GM23338 (cell line): ENCODE results near the gene RANBP1. TPM values are rescaled to one million over a fixed set of nuclear protein-coding genes. Genes with fewer than 3 reads are reported as not detected.

ENCODE experiments used
- ATAC-seq: fragments of 200-7000 bp; cut with Tn5 transposase; 3 replicates; pipeline ENCODE4 v1.9.1; 2020
- DNase-seq: peaks from one replicate; pipeline ENCODE4 v3.0.0-alpha.2; 2015; ENCODE audit warnings: low spot score
- H2AFZ ChIP-seq: fragments of 200-600 bp; sonication (generic); 2 replicates; pipeline ENCODE4 v1.8.0; 2016; ENCODE audit warnings: antibody characterized with exemption, mild to moderate bottlenecking, moderate library complexity
- H3F3A ChIP-seq: fragments of 200-600 bp; sonication (generic); replicated peaks from 2 replicates; pipeline ENCODE4 v1.8.0; 2017; ENCODE audit warnings: antibody characterized with exemption, mixed run types, low read depth
- H3K27ac ChIP-seq: fragments of 200-600 bp; sonication (generic); 2 replicates; pipeline ENCODE4 v1.6.1; 2016; ENCODE audit warnings: low read depth
- H3K27me3 ChIP-seq: fragments of 200-600 bp; sonication (generic); 2 replicates; pipeline ENCODE4 v1.8.0; 2016; ENCODE audit warnings: mild to moderate bottlenecking, mixed run types, moderate library complexity; ENCODE audit not compliant: insufficient read depth
- H3K36me3 ChIP-seq: fragments of 200-600 bp; sonication (generic); 2 replicates; pipeline ENCODE4 v1.8.0; 2016; ENCODE audit warnings: mild to moderate bottlenecking; ENCODE audit not compliant: insufficient read depth
- H3K4me1 ChIP-seq: fragments of 200-600 bp; sonication (generic); 2 replicates; pipeline ENCODE4 v1.8.0; 2016; ENCODE audit warnings: mild to moderate bottlenecking, moderate library complexity; ENCODE audit not compliant: insufficient read depth
- H3K4me2 ChIP-seq: fragments of 200-600 bp; sonication (generic); 2 replicates; pipeline ENCODE4 v1.7.1; 2017; ENCODE audit warnings: mixed run types
- H3K4me3 ChIP-seq: fragments of 200-600 bp; sonication (generic); 2 replicates; pipeline ENCODE4 v1.6.1; 2016; ENCODE audit warnings: mixed run types
- H3K79me2 ChIP-seq: fragments of 200-600 bp; sonication (generic); replicated peaks from 2 replicates; pipeline ENCODE4 v1.8.0; 2017; ENCODE audit warnings: mild to moderate bottlenecking; ENCODE audit not compliant: insufficient read depth
- H3K9me2 ChIP-seq: fragments of 200-600 bp; sonication (generic); 2 replicates; pipeline ENCODE4 v1.8.0; 2017; ENCODE audit not compliant: insufficient read depth
- H4K20me1 ChIP-seq: fragments of 200-600 bp; sonication (generic); replicated peaks from 2 replicates; pipeline ENCODE4 v1.8.0; 2017; ENCODE audit warnings: mild to moderate bottlenecking; ENCODE audit not compliant: insufficient read depth
- H3K27ac Mint-ChIP-seq: 2 replicates; pipeline ENCODE4 v1.8.0; 2020; ENCODE audit warnings: inconsistent platforms, mild to moderate bottlenecking, moderate library complexity, mixed read lengths
- H3K27me3 Mint-ChIP-seq: 3 replicates; pipeline ENCODE4 v1.8.0; 2022; ENCODE audit warnings: low read depth, mild to moderate bottlenecking, moderate library complexity, mixed read lengths, inconsistent platforms; ENCODE audit not compliant: insufficient read depth, poor library complexity
- H3K36me3 Mint-ChIP-seq: 3 replicates; pipeline ENCODE4 v1.8.0; 2021; ENCODE audit warnings: low read depth, mild to moderate bottlenecking, inconsistent platforms, moderate library complexity, mixed read lengths
- H3K4me1 Mint-ChIP-seq: 3 replicates; pipeline ENCODE4 v1.8.0; 2020; ENCODE audit warnings: mild to moderate bottlenecking, inconsistent platforms, mixed read lengths
- H3K4me3 Mint-ChIP-seq: 3 replicates; pipeline ENCODE4 v1.8.0; 2021; ENCODE audit warnings: moderate library complexity, mild to moderate bottlenecking, inconsistent platforms, mixed read lengths
- H3K9me3 Mint-ChIP-seq: 3 replicates; pipeline ENCODE4 v1.8.0; 2020; ENCODE audit warnings: moderate library complexity, mild to moderate bottlenecking, inconsistent platforms, mixed read lengths
- CREB1 ChIP-seq: fragments of 250-450 bp; sonication (Bioruptor Pico); IDR thresholded peaks from 2 replicates; pipeline ENCODE4 v1.5.0; 2020; ENCODE audit warnings: low read depth, mild to moderate bottlenecking, moderate library complexity
- EZH2 ChIP-seq: fragments of 200-600 bp; sonication (generic); IDR thresholded peaks from one replicate; pipeline ENCODE4 v1.8.0; 2017; ENCODE audit warnings: antibody characterized with exemption, mild to moderate bottlenecking, low read depth; ENCODE audit not compliant: unreplicated experiment
- STAT1 ChIP-seq: IDR thresholded peaks from one replicate; pipeline ENCODE4 v1.6.1; 2016; ENCODE audit warnings: antibody characterized with exemption; ENCODE audit not compliant: unreplicated experiment
- ZNF114 ChIP-seq: fragments of 250-450 bp; sonication (Bioruptor Pico); IDR thresholded peaks from 2 replicates; pipeline ENCODE4 v1.5.0; 2020; ENCODE audit warnings: mild to moderate bottlenecking, moderate library complexity
- ZNF331 ChIP-seq: fragments of 250-450 bp; sonication (Bioruptor Pico); IDR thresholded peaks from 2 replicates; pipeline ENCODE4 v1.5.0; 2020; ENCODE audit warnings: low read depth, mild to moderate bottlenecking, moderate library complexity
- polyA plus RNA-seq: library from polyadenylated mRNA; unstranded; fragments of >200 nt; fragmentation: Nextera tagmentation; extraction: Ambion mirVana; gene quantifications from 2 replicates; pipeline ENCODE4 v1.2.1, GENCODE V29; 2016
- total RNA-seq: library from RNA; depleted of rRNA; stranded (reverse); fragments of >200 nt; shearing (Covaris generic); gene quantifications from 2 replicates; pipeline ENCODE4 v1.2.3, GENCODE V29; 2014
- TF ChIP-seq, protein P1 (sequence below): IDR thresholded peaks from 2 replicates; pipeline ENCODE4 v1.6.1; 2016; ENCODE audit warnings: antibody characterized with exemption
- TF ChIP-seq, protein P2 (sequence below): fragments of 250-450 bp; sonication (Bioruptor Pico); IDR thresholded peaks from 2 replicates; pipeline ENCODE4 v1.5.0; 2020; ENCODE audit warnings: mild to moderate bottlenecking, moderate library complexity

Gene RANBP1
- total and polyA plus RNA-seq, 2 experiments from 2014 or later: 1,014 to 1,206 TPM

DNA sequence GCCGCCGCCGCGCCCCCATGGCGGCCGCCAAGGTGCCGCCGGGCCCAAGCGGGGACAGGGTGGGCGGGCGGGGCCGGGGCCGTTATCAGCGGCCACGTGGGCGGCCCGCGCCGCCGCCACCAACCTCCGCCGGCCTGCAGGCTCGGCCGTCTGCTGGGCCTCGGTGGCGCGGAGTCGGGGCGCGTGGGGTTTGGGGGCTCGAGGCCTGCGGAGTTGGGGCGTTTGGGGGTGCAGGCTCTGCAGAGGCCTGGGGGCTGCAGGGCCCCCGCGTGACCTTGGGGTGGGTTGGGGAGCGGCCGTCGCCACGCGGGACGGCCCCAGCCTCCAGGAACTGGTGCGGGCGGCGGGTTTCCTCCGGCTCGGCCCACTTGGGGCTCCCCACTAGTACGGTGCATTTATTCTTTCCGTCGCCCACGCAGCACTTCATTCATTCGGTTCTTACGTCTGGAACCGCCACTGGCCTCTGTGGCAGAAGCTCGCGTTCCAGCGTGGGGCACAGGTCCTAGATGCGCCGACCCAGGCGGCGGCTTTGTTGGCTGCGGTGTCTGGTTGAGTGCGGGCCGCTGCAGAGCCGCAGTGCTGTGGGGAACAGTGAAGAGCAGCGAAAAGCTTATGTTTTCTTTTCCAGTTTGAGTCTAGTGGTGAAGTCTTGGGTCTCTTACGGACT is 1.9 kb downstream of the RANBP1 start:
- no peak for TF ChIP-seq CREB1
- TF ChIP-seq EZH2: no peak
- no peak for TF ChIP-seq ZNF114 (CRISPR knock-in tag)
- TF ChIP-seq, protein P1, sequence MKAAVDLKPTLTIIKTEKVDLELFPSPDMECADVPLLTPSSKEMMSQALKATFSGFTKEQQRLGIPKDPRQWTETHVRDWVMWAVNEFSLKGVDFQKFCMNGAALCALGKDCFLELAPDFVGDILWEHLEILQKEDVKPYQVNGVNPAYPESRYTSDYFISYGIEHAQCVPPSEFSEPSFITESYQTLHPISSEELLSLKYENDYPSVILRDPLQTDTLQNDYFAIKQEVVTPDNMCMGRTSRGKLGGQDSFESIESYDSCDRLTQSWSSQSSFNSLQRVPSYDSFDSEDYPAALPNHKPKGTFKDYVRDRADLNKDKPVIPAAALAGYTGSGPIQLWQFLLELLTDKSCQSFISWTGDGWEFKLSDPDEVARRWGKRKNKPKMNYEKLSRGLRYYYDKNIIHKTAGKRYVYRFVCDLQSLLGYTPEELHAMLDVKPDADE: no peak
- no peak for TF ChIP-seq STAT1
- TF ChIP-seq, protein P2, sequence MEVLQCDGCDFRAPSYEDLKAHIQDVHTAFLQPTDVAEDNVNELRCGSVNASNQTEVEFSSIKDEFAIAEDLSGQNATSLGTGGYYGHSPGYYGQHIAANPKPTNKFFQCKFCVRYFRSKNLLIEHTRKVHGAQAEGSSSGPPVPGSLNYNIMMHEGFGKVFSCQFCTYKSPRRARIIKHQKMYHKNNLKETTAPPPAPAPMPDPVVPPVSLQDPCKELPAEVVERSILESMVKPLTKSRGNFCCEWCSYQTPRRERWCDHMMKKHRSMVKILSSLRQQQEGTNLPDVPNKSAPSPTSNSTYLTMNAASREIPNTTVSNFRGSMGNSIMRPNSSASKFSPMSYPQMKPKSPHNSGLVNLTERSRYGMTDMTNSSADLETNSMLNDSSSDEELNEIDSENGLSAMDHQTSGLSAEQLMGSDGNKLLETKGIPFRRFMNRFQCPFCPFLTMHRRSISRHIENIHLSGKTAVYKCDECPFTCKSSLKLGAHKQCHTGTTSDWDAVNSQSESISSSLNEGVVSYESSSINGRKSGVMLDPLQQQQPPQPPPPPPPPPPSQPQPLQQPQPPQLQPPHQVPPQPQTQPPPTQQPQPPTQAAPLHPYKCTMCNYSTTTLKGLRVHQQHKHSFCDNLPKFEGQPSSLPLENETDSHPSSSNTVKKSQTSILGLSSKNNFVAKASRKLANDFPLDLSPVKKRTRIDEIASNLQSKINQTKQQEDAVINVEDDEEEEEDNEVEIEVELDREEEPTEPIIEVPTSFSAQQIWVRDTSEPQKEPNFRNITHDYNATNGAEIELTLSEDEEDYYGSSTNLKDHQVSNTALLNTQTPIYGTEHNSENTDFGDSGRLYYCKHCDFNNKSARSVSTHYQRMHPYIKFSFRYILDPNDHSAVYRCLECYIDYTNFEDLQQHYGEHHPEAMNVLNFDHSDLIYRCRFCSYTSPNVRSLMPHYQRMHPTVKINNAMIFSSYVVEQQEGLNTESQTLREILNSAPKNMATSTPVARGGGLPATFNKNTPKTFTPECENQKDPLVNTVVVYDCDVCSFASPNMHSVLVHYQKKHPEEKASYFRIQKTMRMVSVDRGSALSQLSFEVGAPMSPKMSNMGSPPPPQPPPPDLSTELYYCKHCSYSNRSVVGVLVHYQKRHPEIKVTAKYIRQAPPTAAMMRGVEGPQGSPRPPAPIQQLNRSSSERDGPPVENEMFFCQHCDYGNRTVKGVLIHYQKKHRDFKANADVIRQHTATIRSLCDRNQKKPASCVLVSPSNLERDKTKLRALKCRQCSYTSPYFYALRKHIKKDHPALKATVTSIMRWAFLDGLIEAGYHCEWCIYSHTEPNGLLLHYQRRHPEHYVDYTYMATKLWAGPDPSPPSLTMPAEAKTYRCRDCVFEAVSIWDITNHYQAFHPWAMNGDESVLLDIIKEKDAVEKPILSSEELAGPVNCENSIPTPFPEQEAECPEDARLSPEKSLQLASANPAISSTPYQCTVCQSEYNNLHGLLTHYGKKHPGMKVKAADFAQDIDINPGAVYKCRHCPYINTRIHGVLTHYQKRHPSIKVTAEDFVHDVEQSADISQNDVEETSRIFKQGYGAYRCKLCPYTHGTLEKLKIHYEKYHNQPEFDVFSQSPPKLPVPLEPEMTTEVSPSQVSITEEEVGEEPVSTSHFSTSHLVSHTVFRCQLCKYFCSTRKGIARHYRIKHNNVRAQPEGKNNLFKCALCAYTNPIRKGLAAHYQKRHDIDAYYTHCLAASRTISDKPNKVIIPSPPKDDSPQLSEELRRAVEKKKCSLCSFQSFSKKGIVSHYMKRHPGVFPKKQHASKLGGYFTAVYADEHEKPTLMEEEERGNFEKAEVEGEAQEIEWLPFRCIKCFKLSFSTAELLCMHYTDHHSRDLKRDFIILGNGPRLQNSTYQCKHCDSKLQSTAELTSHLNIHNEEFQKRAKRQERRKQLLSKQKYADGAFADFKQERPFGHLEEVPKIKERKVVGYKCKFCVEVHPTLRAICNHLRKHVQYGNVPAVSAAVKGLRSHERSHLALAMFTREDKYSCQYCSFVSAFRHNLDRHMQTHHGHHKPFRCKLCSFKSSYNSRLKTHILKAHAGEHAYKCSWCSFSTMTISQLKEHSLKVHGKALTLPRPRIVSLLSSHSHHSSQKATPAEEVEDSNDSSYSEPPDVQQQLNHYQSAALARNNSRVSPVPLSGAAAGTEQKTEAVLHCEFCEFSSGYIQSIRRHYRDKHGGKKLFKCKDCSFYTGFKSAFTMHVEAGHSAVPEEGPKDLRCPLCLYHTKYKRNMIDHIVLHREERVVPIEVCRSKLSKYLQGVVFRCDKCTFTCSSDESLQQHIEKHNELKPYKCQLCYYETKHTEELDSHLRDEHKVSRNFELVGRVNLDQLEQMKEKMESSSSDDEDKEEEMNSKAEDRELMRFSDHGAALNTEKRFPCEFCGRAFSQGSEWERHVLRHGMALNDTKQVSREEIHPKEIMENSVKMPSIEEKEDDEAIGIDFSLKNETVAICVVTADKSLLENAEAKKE (CRISPR knock-in tag): no peak
- TF ChIP-seq ZNF331 (CRISPR knock-in tag): no peak
- H3K27me3 Mint-ChIP-seq: peaks cover 28% of the 10 kb centered on the region
- H3K27ac Mint-ChIP-seq: peak overlapping the region; percentile 96
- Histone ChIP-seq H3K79me2 (peaks cover 65% of the 10 kb centered on the region), H2AFZ (no peak overlapping the region), H3K4me2 (peak overlapping the region; percentile 98), H3K27me3 (no peaks in the 10 kb centered on the region), H3K36me3 (peaks cover 37% of the 10 kb centered on the region), H3K9me2 (no peaks in the 10 kb centered on the region), H3K27ac (peak overlapping the region; percentile 85), H4K20me1 (peaks cover 24% of the 10 kb centered on the region), H3K4me3 (peak overlapping the region; percentile 98), H3K4me1 (peaks cover 16% of the 10 kb centered on the region), H3F3A (peaks cover 7% of the 10 kb centered on the region; the same call in 1 of the 2 replicates)
- peak; percentile 2; the same call in 1 of the 3 replicates for ATAC-seq
- H3K4me1 Mint-ChIP-seq: peaks cover 20% of the 10 kb centered on the region
- H3K4me3 Mint-ChIP-seq: peak overlapping the region; percentile 94
- peaks cover 66% of the 10 kb centered on the region for H3K36me3 Mint-ChIP-seq
- DNase-seq: peak; percentile 32
- no peaks in the 10 kb centered on the region for H3K9me3 Mint-ChIP-seq
